Femur (tissue), 1 donor: Measurements from ENCODE around the gene DOK6.

Experiments used
- DNase-seq: peaks from one replicate; pipeline ENCODE4 v3.0.0-alpha.2; 2017

DOK6 gene

GRCh38 chr18:69757733-69758132 lies 357.0 kb downstream of the DOK6 start:
- DNase-seq = no peak

- DNase-seq = no peak
Measured at GRCh38 chr18:69758458-69758857, 357.8 kb downstream of the DOK6 start.

GRCh38 chr18:69759046-69759445 lies 358.4 kb downstream of the DOK6 start:
- no peak for DNase-seq

- DNase-seq = no peak
Measured at GRCh38 chr18:69763002-69763401, 362.3 kb downstream of the DOK6 start.

GRCh38 chr18:69763821-69764220 lies 363.1 kb downstream of the DOK6 start:
- no peak for DNase-seq

- DNase-seq = no peak
Measured at GRCh38 chr18:69770238-69770637, 369.6 kb downstream of the DOK6 start.

GRCh38 chr18:69774831-69775230 lies 374.1 kb downstream of the DOK6 start:
- no peak for DNase-seq

GRCh38 chr18:69777248-69777647 lies 376.6 kb downstream of the DOK6 start:
- DNase-seq = no peak

GRCh38 chr18:69778680-69779079 lies 378.0 kb downstream of the DOK6 start:
- DNase-seq = no peak

- DNase-seq = no peak
Measured at GRCh38 chr18:69780851-69781250, 380.2 kb downstream of the DOK6 start.

GRCh38 chr18:69784815-69785214 lies 384.1 kb downstream of the DOK6 start:
- DNase-seq = no peak

GRCh38 chr18:69785466-69785865 lies 384.8 kb downstream of the DOK6 start:
- no peak for DNase-seq

GRCh38 chr18:69786427-69786826 lies 385.7 kb downstream of the DOK6 start:
- DNase-seq = no peak

GRCh38 chr18:69787825-69788547 lies 387.3 kb downstream of the DOK6 start:
- no peak for DNase-seq

GRCh38 chr18:69789794-69790193 lies 389.1 kb downstream of the DOK6 start:
- no peak for DNase-seq

GRCh38 chr18:69790649-69791048 lies 390.0 kb downstream of the DOK6 start:
- DNase-seq = no peak

GRCh38 chr18:69795791-69796190 lies 395.1 kb downstream of the DOK6 start:
- DNase-seq = no peak

- no peak for DNase-seq
Measured at GRCh38 chr18:69804776-69805501, 404.3 kb downstream of the DOK6 start.

GRCh38 chr18:69808399-69808798 lies 407.7 kb downstream of the DOK6 start:
- no peak for DNase-seq

GRCh38 chr18:69813559-69813958 lies 412.9 kb downstream of the DOK6 start:
- no peak for DNase-seq

- no peak for DNase-seq
Measured at GRCh38 chr18:69814861-69815385, 414.2 kb downstream of the DOK6 start.

- no peak for DNase-seq
Measured at GRCh38 chr18:69817335-69817940, 416.8 kb downstream of the DOK6 start.

GRCh38 chr18:69819460-69819859 lies 418.8 kb downstream of the DOK6 start:
- no peak for DNase-seq

GRCh38 chr18:69820538-69820937 lies 419.9 kb downstream of the DOK6 start:
- no peak for DNase-seq
